Thymus (tissue), 11 donors: ENCODE data around the gene DDX6. TPM values are rescaled to one million over a fixed set of nuclear protein-coding genes. Genes with fewer than 3 reads are reported as not detected.

Experiments
- DNase-seq, 9 donors: peaks; one replicate each; pipeline ENCODE4 v3.0.0-alpha.2; 2013; ENCODE audit warnings: low spot score in 9 of 9, low read depth in 6 of 9, missing footprints in 1 of 9
- H3K27ac ChIP-seq, 2 donors: one replicate each; pipeline ENCODE4 v1.5.1; 2013; ENCODE audit warnings: control low read depth in 1 of 2, low read depth in 1 of 2, low read length in 1 of 2, mild to moderate bottlenecking in 1 of 2, moderate library complexity in 1 of 2
- H3K27me3 ChIP-seq, 2 donors: one replicate each; pipeline ENCODE4 v1.5.1; 2013; ENCODE audit warnings: low read length in 1 of 2; ENCODE audit not compliant: control insufficient read depth in 2 of 2, insufficient read depth in 1 of 2
- H3K36me3 ChIP-seq, 2 donors: one replicate each; pipeline ENCODE4 v1.5.1; 2013; ENCODE audit warnings: low read length in 1 of 2, mild to moderate bottlenecking in 1 of 2, moderate library complexity in 1 of 2; ENCODE audit not compliant: control insufficient read depth in 2 of 2, insufficient read depth in 2 of 2
- H3K4me1 ChIP-seq, 2 donors: one replicate each; pipeline ENCODE4 v1.5.1; 2013; ENCODE audit warnings: low read length in 2 of 2; ENCODE audit not compliant: control insufficient read depth in 2 of 2, insufficient read depth in 2 of 2
- H3K4me3 ChIP-seq, 2 donors: one replicate each; pipeline ENCODE4 v1.5.1; 2013; ENCODE audit warnings: low read length in 2 of 2, control low read depth in 1 of 2, mild to moderate bottlenecking in 1 of 2
- H3K9me3 ChIP-seq, 2 donors: one replicate each; pipeline ENCODE4 v1.5.1; 2013; ENCODE audit warnings: low read length in 1 of 2, mild to moderate bottlenecking in 1 of 2; ENCODE audit not compliant: control insufficient read depth in 2 of 2, insufficient read depth in 1 of 2
- WGBS: extraction: QIAGEN DNeasy Blood & Tissue Kit; methylation state at CpG from one replicate; pipeline ENCODE4 v1.1.7; 2013; 5-methylcytosine and 5-hydroxymethylcytosine counted together
- polyA plus RNA-seq: library from polyadenylated mRNA; stranded (reverse); fragments of 200-250 nt; gene quantifications from one replicate; pipeline ENCODE4 v1.2.3, GENCODE V29; 2013
- total RNA-seq: library from RNA; stranded (reverse); fragments of 120-200 nt; gene quantifications from one replicate; pipeline ENCODE4 v1.2.4, GENCODE V29; 2013
- donor health status: healthy.

DDX6 gene
- total and polyA plus RNA-seq, 2 donors, result 54.4 to 71.1 TPM

DNA sequence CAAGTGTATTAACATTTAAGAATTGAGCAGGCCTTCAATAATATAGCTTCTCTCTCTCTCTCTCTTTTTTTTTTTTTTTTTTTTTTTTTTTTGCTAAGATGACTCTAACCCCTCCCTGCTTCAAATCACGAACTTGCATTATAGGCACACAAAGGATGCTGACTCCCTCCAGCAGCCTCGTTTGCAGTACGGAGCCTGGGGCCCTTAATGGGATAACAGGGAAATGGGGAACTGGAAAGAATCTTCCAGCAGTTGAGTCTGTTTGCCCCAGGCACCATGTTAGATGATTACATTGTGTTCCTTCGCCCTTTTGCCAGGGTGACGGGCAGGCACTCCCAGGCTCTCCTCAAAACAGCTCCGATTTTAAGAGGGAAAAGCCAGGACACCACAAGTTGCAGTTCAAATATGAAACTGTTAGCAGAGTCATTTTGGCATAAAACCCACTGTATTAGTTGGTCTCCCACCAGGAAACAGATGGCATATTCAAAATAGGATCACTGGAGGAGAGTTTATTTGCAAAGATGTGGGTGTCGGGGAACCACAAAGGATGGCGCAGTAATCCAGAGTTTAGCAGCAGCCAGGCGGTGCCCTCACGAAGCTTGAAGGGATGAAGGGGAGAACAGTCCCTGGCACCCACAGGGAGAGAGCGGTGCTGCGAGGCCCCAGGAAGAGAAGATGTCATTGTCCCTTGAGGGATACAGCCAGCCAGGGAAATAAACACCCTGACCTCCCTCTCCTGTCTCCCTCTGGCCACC lies 85.0 kb downstream of the DDX6 start:
- 37% methylated on average over 12 of the region's 12 CpGs for WGBS
- Histone ChIP-seq H3K9me3 (no peaks in the 10 kb centered on the region), H3K27ac (no peak overlapping the region), H3K4me1 (peaks cover 2 to 9% of the 10 kb centered on the region in 2 donors), H3K36me3 (no peaks in the 10 kb centered on the region), H3K27me3 (no peaks in the 10 kb centered on the region), H3K4me3 (no peak overlapping the region)
- no peak for DNase-seq

DNA sequence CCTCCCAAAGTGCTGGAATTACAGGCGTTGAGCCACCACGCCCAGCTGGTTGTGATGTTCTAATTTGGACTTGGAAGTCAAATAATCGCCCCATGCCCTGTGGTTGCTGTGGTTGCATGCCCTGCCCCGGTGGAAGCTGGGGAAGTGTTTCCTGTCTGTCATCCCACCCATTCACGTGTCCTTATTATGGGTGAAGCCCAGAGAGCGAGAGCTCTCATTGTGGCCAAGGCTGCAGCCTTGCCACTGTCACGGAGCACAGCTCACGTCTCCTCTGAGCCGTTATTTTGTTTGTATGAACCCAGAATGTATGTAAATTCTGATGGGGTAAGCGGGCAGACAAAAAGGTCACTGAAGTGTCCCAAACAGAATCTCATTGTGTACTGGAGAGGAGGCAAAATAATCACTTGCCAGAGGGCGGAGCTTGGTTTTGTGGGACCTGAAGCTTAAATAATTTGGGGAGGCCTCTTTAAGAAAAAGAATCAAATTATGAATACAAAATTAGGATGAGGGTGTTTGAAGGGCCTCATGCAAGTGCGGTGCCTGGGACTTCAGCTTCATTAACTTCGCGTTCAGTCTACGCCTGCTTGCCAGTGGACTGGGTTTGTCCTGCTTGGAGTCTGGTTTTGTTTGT lies 85.7 kb downstream of the DDX6 start:
- WGBS, result 28% methylated on average over 15 of the region's 15 CpGs
- DNase-seq, result peak in 2 of 9 donors; percentile 26 to 46
- Histone ChIP-seq H3K4me3 (no peak overlapping the region), H3K27ac (no peak overlapping the region), H3K36me3 (no peaks in the 10 kb centered on the region), H3K4me1 (peaks cover 2 to 9% of the 10 kb centered on the region in 2 donors), H3K9me3 (peaks cover 0 to 7% of the 10 kb centered on the region in 2 donors), H3K27me3 (no peaks in the 10 kb centered on the region)

GRCh38 chr11:118703563-118704106 lies 87.3 kb downstream of the DDX6 start:
- 95% methylated on average over 5 of the region's 5 CpGs for WGBS
- Histone ChIP-seq H3K27ac (peak overlapping the region in 1 of 2 donors; percentile 31), H3K27me3 (no peaks in the 10 kb centered on the region), H3K9me3 (peaks cover 0 to 7% of the 10 kb centered on the region in 2 donors), H3K4me3 (no peak overlapping the region), H3K4me1 (peaks cover 5 to 20% of the 10 kb centered on the region in 2 donors), H3K36me3 (no peaks in the 10 kb centered on the region)
- no peak for DNase-seq

GRCh38 chr11:118699506-118700220 lies 91.3 kb downstream of the DDX6 start:
- 76% methylated on average over 7 of the region's 7 CpGs for WGBS
- peak overlapping the region; percentile 50 to 64 for H3K27ac ChIP-seq

More at GRCh38 chr11:118699506-118700220, 91.3 kb downstream of the DDX6 start:
- Histone ChIP-seq H3K36me3 (no peaks in the 10 kb centered on the region), H3K27me3 (no peaks in the 10 kb centered on the region), H3K4me1 (peaks cover 2 to 26% of the 10 kb centered on the region in 2 donors), H3K9me3 (peaks cover 0 to 7% of the 10 kb centered on the region in 2 donors), H3K4me3 (no peak overlapping the region)
- DNase-seq, result peak in 7 of 9 donors; percentile 41 to 87 (median 57)

Other genes starting within 250 kb of the DDX6 start
- 21.0 TPM for gene IFT46, start 225.2 kb downstream of the DDX6 start, total RNA-seq
- gene IFT46, start 225.2 kb downstream of the DDX6 start, polyA plus RNA-seq, result 29.2 TPM
- 61.4 TPM for gene ARCN1, start 218.8 kb downstream of the DDX6 start, total RNA-seq
- 75.9 TPM for gene ARCN1, start 218.8 kb downstream of the DDX6 start, polyA plus RNA-seq
- 4.0 TPM for gene PHLDB1, start 183.5 kb downstream of the DDX6 start, total RNA-seq
- 14.0 TPM for gene PHLDB1, start 183.5 kb downstream of the DDX6 start, polyA plus RNA-seq
- not detected for gene TREH, start 111.5 kb downstream of the DDX6 start, total RNA-seq
- 0.39 TPM for gene TREH, start 111.5 kb downstream of the DDX6 start, polyA plus RNA-seq
- 0.57 TPM for gene CXCR5, start 92.7 kb upstream of the DDX6 start, total RNA-seq
- 1.3 TPM for gene CXCR5, start 92.7 kb upstream of the DDX6 start, polyA plus RNA-seq
- gene BCL9L, start 134.8 kb upstream of the DDX6 start, total RNA-seq, result 5.1 TPM
- gene BCL9L, start 134.8 kb upstream of the DDX6 start, polyA plus RNA-seq, result 14.0 TPM
- 0.05 TPM for gene UPK2, start 165.1 kb upstream of the DDX6 start, total RNA-seq
- gene UPK2, start 165.1 kb upstream of the DDX6 start, polyA plus RNA-seq, result 2.9 TPM
- 0.19 TPM for gene FOXR1, start 180.6 kb upstream of the DDX6 start, total RNA-seq
- not detected for gene FOXR1, start 180.6 kb upstream of the DDX6 start, polyA plus RNA-seq
- 15.5 TPM for gene CENATAC, start 207.0 kb upstream of the DDX6 start, total RNA-seq
- gene CENATAC, start 207.0 kb upstream of the DDX6 start, polyA plus RNA-seq, result 79.1 TPM
- gene RPS25, start 227.2 kb upstream of the DDX6 start, total RNA-seq, result 2,320 TPM
- gene RPS25, start 227.2 kb upstream of the DDX6 start, polyA plus RNA-seq, result 4,489 TPM
- 75.9 TPM for gene TRAPPC4, start 227.6 kb upstream of the DDX6 start, total RNA-seq
- 60.4 TPM for gene TRAPPC4, start 227.6 kb upstream of the DDX6 start, polyA plus RNA-seq
- gene SLC37A4, start 239.7 kb upstream of the DDX6 start, total RNA-seq, result 8.5 TPM
- 9.5 TPM for gene SLC37A4, start 239.7 kb upstream of the DDX6 start, polyA plus RNA-seq